ENCODE results near the gene CLIC5. TPM values are rescaled to one million over a fixed set of nuclear protein-coding genes. Genes with fewer than 3 reads are reported as not detected.

Gene CLIC5
- total RNA-seq, 2 experiments from 2014 or later, result 1.8 to 2.2 TPM

DNA sequence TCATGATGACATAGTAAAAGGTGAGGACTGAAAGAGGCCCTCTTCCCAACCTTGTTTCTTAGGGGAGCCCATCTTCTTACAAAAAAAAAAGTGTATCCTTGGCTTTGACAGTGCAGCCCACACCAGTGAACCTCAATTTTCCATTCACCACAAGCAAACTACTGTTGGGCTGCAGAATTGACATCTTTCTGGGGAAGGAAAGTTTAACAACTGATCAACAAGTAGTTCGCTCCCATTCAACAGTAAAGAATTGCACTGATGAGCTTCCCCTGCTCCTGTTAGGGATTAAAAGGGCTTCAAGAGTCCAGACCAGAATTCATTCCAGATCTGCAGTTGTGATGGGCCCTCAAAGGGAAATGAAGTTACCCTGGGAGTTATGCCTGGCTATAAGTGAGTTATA is 13.9 kb upstream of the CLIC5 start:
- POLR2A ChIA-PET, result interaction anchor here (0.7 kb wide), 1 partner anchor 108 kb away, joined by 7 read pairs; no protein-coding TSS in a partner anchor
- no peaks in the 10 kb centered on the region for H3K9me3 Mint-ChIP-seq (ENCODE audit: insufficient read depth)

DNA sequence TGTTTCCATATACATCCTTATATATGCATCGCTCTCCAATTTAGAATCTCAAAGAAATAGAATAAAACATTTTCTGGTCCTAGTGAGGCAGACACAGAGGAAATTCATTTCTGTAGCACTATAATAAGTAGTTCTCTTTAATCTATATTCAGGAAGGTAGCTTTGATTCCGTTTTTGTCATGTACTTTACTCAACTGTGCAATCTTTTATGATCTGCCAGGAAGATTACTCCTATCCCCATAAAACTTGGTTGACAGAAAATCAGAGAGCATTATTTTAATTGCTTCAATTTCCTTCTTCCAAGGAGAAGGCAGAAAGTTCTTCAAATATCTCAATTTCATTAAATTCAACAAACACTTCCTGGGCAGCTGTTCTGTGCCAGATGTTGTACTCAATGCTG is 10.6 kb upstream of the CLIC5 start:
- ATAC-seq, result no peak
- POLR2A ChIA-PET, result no interaction called here

More for the DNA sequence above, 13.9 kb upstream of the CLIC5 start:
- CTCF ChIA-PET, result no interaction called here
- ATAC-seq (no peak), DNase-seq (no peak)
- Mint-ChIP-seq H3K4me3 (no peak overlapping the region), H3K36me3 (ENCODE audit: low read depth) (no peaks in the 10 kb centered on the region), H3K27me3 (ENCODE audit: low read depth) (peaks cover 11% of the 10 kb centered on the region), H3K4me1 (ENCODE audit: low read depth) (no peaks in the 10 kb centered on the region), H3K27ac (no peak overlapping the region)

DNA sequence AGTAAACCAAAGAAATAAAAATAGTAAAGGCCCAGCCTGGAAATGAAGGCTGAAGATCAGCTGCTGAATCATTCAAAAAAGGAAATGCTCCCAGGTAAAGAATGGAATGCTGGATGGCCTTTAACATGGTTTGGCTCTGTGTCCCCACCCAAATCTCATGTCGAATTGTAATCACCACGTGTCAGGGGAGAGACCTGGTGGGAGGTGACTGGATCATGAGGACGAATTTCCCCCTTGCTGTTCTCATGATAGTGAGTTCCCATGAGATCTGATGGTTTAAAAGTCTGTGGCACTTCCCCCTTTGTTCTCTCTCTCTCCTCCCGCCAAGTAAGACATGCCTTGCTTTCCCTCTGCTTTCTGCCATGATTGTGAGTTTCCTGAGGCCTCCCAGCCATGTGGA is 9.9 kb upstream of the CLIC5 start:
- Mint-ChIP-seq H3K27me3 (ENCODE audit: low read depth) (peaks cover 14% of the 10 kb centered on the region), H3K4me1 (ENCODE audit: low read depth) (no peaks in the 10 kb centered on the region), H3K9me3 (ENCODE audit: insufficient read depth) (peaks cover 6% of the 10 kb centered on the region), H3K36me3 (ENCODE audit: low read depth) (no peaks in the 10 kb centered on the region), H3K27ac (no peak overlapping the region), H3K4me3 (no peak overlapping the region)
- DNase-seq, result no peak
- ChIA-PET POLR2A (no interaction called here), CTCF (interaction anchor here (1.5 kb wide), 1 partner anchor 9 kb away, joined by 3 read pairs; no protein-coding TSS in a partner anchor)
- no peak for ATAC-seq

More for the DNA sequence above, 10.6 kb upstream of the CLIC5 start:
- no peaks in the 10 kb centered on the region for H3K4me1 Mint-ChIP-seq (ENCODE audit: low read depth)
- no peak overlapping the region for H3K27ac Mint-ChIP-seq
- H3K9me3 Mint-ChIP-seq (ENCODE audit: insufficient read depth), result peaks cover 6% of the 10 kb centered on the region
- H3K4me3 Mint-ChIP-seq, result no peak overlapping the region
- DNase-seq, result no peak
- CTCF ChIA-PET, result interaction anchor here (1.5 kb wide), 1 partner anchor 8 kb away, joined by 3 read pairs; no protein-coding TSS in a partner anchor
- no peaks in the 10 kb centered on the region for H3K36me3 Mint-ChIP-seq (ENCODE audit: low read depth)
- peaks cover 15% of the 10 kb centered on the region for H3K27me3 Mint-ChIP-seq (ENCODE audit: low read depth)

DNA sequence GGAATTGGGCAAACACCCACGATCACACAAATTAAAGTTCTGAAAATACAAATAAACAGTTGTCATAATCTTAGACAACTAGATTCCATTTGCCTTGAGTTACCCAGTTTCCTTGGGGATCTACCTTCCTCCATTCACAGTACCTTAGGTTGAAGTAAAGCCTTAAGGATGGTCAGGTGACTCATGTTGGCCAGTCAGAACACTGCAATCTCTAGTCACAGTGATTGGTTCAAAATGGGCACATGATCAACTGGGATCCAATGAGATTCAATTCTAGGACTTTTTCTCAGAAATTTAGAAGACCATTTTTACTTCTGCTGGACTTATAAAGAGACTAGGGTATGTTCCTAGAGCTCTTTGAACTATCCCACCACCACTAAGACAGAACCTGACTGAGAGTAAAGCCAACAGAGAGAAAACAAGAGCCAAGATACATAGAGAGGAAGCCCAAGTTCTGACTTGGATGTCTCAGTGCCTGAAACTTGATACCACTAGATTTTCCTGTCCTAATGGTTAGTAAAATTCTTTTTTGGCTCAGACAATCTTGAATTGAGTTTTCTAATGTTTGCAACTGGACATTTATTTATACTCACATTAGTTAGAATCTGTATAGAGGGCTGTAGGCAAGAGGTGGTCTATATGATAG is 8.6 kb upstream of the CLIC5 start:
- POLR2A ChIA-PET, result interaction anchor here (0.6 kb wide), 1 partner anchor 9 kb away, joined by 4 read pairs; the partner anchor contains the start of gene CLIC5
- Mint-ChIP-seq H3K27me3 (ENCODE audit: low read depth) (peaks cover 7% of the 10 kb centered on the region), H3K4me1 (ENCODE audit: low read depth) (no peaks in the 10 kb centered on the region), H3K27ac (no peak overlapping the region), H3K9me3 (ENCODE audit: insufficient read depth) (peaks cover 6% of the 10 kb centered on the region), H3K36me3 (ENCODE audit: low read depth) (no peaks in the 10 kb centered on the region), H3K4me3 (no peak overlapping the region)
- ATAC-seq (no peak), DNase-seq (no peak)
- CTCF ChIA-PET, result no interaction called here

DNA sequence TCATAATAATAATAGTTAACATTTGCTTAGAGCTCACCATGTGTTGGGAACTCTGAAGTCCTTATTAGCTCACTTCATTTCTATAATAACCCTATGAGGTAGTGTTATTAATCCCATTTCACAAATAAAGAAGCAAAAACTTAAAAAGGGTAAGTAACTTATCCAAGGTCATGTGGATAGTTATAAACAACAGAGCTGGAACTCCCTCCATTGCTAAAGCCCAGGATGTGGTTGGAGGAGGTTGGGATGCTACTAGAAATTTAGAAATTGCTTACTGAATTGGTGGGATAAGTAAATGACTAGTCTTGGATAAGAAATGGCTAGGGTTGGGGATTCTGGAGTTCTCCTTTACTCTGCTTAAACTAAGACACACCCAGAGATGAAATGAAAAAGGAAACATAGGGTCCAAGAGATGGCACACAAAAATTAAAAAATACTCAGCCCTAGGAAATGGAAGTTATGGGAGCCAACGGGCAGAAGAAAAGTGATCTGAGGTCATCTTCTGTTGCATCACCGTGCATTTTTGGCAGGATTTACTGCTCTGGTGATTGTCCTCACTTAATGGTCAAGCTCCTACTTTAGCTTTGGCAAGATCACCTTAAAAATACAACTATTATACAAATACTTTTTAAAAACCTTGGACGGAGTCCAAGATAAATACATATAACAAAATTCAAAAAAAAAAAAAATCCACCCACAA is 7.7 kb upstream of the CLIC5 start:
- ChIA-PET CTCF (interaction anchor here (0.7 to 1.1 kb wide), 2 partner anchors 9 to 13 kb away, joined by 3 read pairs; no protein-coding TSS in a partner anchor), POLR2A (no interaction called here)
- no peaks in the 10 kb centered on the region for H3K36me3 Mint-ChIP-seq (ENCODE audit: low read depth)
- peaks cover 6% of the 10 kb centered on the region for H3K9me3 Mint-ChIP-seq (ENCODE audit: insufficient read depth)
- no peak overlapping the region for H3K27ac Mint-ChIP-seq
- ATAC-seq, result no peak
- no peak overlapping the region for H3K4me3 Mint-ChIP-seq
- no peaks in the 10 kb centered on the region for H3K4me1 Mint-ChIP-seq (ENCODE audit: low read depth)
- peaks cover 5% of the 10 kb centered on the region for H3K27me3 Mint-ChIP-seq (ENCODE audit: low read depth)
- DNase-seq, result no peak

DNA sequence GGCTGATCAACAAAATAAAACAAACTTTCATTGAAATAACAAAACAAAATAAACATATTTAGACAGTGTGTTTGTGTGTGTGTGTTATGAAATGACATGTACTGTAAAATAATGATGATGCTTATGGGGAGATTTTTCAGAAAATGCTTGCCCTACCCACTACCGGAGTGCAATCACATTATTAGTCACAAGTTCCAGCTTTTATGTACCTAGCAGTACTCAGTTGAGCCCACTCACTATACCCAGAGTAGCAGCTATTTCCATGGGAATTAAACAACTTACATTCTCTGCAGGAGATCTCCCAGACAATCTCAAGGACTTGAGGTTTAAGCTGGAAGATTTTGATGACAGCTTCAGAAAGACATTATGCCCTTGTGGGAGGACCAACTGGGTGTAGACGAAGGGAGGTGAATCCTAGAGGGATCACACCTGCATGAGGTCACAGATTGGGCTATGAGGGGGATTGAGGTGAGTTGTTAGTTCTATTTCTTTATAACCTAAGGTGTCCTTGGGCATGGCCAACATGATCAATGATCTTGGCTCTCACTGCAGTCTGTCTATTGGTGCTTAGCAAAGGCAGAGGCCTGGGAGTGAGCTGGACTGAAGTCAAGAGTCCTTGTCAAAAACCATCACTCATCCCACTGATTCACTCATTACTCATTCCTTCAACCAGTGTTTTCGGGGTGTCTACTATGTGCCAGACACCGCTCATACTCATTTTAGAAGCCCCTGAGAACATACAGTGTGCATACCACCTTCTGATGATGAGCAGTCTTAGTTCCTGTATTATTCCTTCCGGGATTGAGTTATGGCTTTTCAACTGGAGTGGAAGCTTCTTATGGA is 6.7 kb upstream of the CLIC5 start:
- no peaks in the 10 kb centered on the region for H3K4me1 Mint-ChIP-seq (ENCODE audit: low read depth)
- no peak overlapping the region for H3K27ac Mint-ChIP-seq
- H3K9me3 Mint-ChIP-seq (ENCODE audit: insufficient read depth), result peaks cover 6% of the 10 kb centered on the region
- ChIA-PET POLR2A (no interaction called here), CTCF (interaction anchor here (1.1 kb wide), 1 partner anchor 8 kb away, joined by 3 read pairs; no protein-coding TSS in a partner anchor)
- ATAC-seq (no peak), DNase-seq (no peak)
- no peak overlapping the region for H3K4me3 Mint-ChIP-seq
- no peaks in the 10 kb centered on the region for H3K36me3 Mint-ChIP-seq (ENCODE audit: low read depth)
- H3K27me3 Mint-ChIP-seq (ENCODE audit: low read depth), result peaks cover 15% of the 10 kb centered on the region

DNA sequence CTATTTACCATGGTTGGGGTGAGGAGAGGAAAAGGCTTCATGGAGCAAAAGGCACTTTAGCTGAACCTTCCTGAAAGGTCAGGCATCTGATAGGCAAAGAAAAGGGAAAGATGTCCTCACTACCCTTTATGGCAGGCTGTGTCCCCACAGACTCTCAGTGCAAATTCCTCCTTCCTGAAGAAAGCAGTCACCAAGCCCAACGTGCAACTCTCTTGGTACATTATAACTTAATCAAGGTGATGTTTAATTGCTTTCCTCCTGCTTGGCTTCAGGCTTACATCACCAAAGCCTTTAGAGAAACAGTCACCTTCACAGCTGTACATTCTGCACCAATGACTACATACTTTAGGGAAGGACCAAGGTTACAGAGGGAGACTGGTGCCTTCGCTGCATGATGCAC is 2.1 kb upstream of the CLIC5 start:
- H3K4me3 Mint-ChIP-seq, result no peak overlapping the region
- H3K27ac Mint-ChIP-seq, result no peak overlapping the region
- peaks cover 23% of the 10 kb centered on the region for H3K27me3 Mint-ChIP-seq (ENCODE audit: low read depth)
- POLR2A ChIA-PET, result no interaction called here
- peaks cover 30% of the 10 kb centered on the region for H3K4me1 Mint-ChIP-seq (ENCODE audit: low read depth)
- DNase-seq (no peak), ATAC-seq (no peak)
- CTCF ChIA-PET, result interaction anchor here (1.2 kb wide), 1 partner anchor 87 kb away, joined by 6 read pairs; no protein-coding TSS in a partner anchor
- H3K36me3 Mint-ChIP-seq (ENCODE audit: low read depth), result no peaks in the 10 kb centered on the region
- no peaks in the 10 kb centered on the region for H3K9me3 Mint-ChIP-seq (ENCODE audit: insufficient read depth)

DNA sequence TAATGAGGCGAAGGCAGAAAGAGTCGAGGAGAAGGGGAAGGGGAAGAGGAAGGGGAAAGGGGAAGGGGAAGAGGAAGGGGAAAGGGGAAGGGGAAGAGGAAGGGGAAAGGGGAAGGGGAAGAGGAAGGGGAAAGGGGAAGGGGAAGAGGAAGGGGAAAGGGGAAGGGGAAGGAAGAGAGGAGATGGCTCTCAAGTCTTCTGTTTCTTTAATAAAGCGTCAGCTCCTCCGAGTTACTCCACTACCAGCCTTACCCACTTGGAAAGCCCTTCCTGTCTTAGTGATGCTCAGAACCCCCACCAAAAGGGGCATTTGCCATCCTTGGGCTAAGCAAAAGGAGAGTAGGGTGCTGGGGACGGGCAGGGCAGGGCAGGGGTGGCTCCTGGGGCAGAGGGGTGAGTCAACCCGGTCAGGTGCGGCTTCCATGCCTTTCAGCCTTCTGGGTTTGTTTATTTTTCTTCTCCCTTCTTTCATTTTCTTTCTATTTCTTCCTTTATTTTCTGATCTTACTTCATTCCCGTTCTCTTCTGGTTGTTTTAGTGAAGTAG is 476 bp upstream of the CLIC5 start:
- peak overlapping the region; percentile 43 for H3K4me3 Mint-ChIP-seq
- H3K36me3 Mint-ChIP-seq (ENCODE audit: low read depth), result no peaks in the 10 kb centered on the region
- ChIA-PET POLR2A (no interaction called here), CTCF (no interaction called here)
- DNase-seq (no peak), ATAC-seq (no peak)
- H3K9me3 Mint-ChIP-seq (ENCODE audit: insufficient read depth), result no peaks in the 10 kb centered on the region
- peaks cover 23% of the 10 kb centered on the region for H3K27me3 Mint-ChIP-seq (ENCODE audit: low read depth)
- peaks cover 46% of the 10 kb centered on the region for H3K4me1 Mint-ChIP-seq (ENCODE audit: low read depth)
- no peak overlapping the region for H3K27ac Mint-ChIP-seq

DNA sequence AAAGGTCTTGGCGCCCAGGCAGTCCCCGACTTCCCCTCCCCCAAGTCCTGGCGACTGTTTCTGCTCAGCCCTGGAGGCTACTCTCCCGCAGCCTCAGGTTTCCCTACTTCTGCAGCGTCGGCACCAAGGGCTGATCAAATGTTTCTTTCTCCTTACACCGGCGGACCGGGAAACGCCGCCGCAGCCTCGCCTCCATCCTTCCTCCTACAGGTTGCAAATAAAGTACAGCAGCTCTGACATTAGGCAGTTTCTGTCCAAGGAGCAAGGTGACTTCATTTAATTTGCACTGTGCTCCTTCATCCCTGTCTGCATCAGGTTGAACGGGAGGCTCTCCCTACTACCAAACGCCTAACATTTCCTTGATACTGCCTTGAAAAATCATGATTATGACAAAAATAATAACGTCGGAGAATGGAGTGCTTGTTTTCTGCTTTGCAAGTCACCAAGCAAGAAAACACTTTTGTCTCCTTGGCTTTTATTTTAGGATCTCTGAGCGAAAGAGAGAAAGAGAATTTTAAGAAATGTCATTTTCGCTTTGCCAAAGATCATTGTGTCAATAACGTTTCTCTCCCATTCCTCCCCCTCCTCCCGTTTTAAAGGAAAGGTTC is 1.0 kb downstream of the CLIC5 start:
- Mint-ChIP-seq H3K27me3 (ENCODE audit: low read depth) (peaks cover 23% of the 10 kb centered on the region), H3K4me3 (peak overlapping the region; percentile 78), H3K4me1 (ENCODE audit: low read depth) (peaks cover 60% of the 10 kb centered on the region), H3K27ac (peak overlapping the region; percentile 71), H3K36me3 (ENCODE audit: low read depth) (no peaks in the 10 kb centered on the region), H3K9me3 (ENCODE audit: insufficient read depth) (no peaks in the 10 kb centered on the region)
- ChIA-PET POLR2A (interaction anchor here (1.0 kb wide), 1 partner anchor 92 kb away, joined by 3 read pairs; no protein-coding TSS in a partner anchor), CTCF (interaction anchor here (0.6 kb wide), 1 partner anchor 8 kb away, joined by 3 read pairs; no protein-coding TSS in a partner anchor)
- DNase-seq (peak; percentile 34), ATAC-seq (no peak)

DNA sequence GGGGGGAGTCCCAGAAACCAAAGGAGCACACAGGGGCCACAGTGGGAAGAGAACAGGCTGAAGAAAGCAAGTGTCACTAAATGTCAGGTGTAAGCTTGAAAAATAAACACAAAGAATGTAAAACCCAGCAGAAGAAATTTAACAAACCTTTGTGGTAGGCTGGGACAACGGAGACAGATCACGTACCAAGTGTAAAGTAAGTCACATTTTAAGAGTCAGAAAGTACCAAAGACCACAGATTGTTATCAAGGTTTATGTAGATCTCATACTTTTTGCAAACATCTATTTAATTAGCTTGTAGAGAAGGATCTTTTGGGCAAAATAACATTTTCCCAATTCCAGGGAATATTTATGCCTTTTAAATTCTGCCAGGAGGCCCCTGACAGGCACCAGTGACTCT is 1.6 kb downstream of the CLIC5 start:
- ChIA-PET CTCF (interaction anchor here (0.6 kb wide), 1 partner anchor 9 kb away, joined by 3 read pairs; no protein-coding TSS in a partner anchor), POLR2A (no interaction called here)
- DNase-seq, result no peak
- no peaks in the 10 kb centered on the region for H3K9me3 Mint-ChIP-seq (ENCODE audit: insufficient read depth)
- H3K27ac Mint-ChIP-seq, result no peak overlapping the region
- H3K4me1 Mint-ChIP-seq (ENCODE audit: low read depth), result peaks cover 60% of the 10 kb centered on the region
- H3K36me3 Mint-ChIP-seq (ENCODE audit: low read depth), result no peaks in the 10 kb centered on the region
- peak overlapping the region; percentile 13 for H3K4me3 Mint-ChIP-seq
- ATAC-seq, result no peak
- peaks cover 23% of the 10 kb centered on the region for H3K27me3 Mint-ChIP-seq (ENCODE audit: low read depth)

DNA sequence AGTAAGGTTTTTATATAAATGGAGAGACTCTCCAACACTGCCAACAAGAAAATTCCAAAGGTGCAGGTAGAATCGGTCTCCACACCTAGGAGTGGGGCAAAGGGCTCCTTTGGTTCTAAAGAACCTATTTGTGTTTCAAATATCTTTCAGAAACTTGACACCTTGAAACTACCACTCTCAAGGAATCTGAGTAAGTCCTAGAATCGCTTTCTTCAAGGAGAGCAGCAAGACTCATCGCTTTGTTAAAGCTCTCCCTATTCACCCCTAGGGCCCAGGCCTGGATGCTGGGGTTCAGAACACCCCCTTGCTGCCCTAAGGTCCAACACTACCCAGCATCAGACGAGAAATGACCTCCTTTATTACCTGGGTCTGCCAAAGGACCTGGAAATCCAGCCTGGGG is 2.0 kb downstream of the CLIC5 start:
- ATAC-seq, result no peak
- CTCF ChIA-PET, result interaction anchor here (1.0 kb wide), 1 partner anchor 83 kb away, joined by 3 read pairs; no protein-coding TSS in a partner anchor
- DNase-seq, result no peak
- H3K9me3 Mint-ChIP-seq (ENCODE audit: insufficient read depth), result no peaks in the 10 kb centered on the region
- no peaks in the 10 kb centered on the region for H3K36me3 Mint-ChIP-seq (ENCODE audit: low read depth)
- H3K4me3 Mint-ChIP-seq, result no peak overlapping the region
- POLR2A ChIA-PET, result no interaction called here
- H3K4me1 Mint-ChIP-seq (ENCODE audit: low read depth), result peaks cover 60% of the 10 kb centered on the region
- peaks cover 23% of the 10 kb centered on the region for H3K27me3 Mint-ChIP-seq (ENCODE audit: low read depth)
- no peak overlapping the region for H3K27ac Mint-ChIP-seq
